ENCODE measurements around the gene HSD17B10. TPM values are rescaled to one million over a fixed set of nuclear protein-coding genes. Genes with fewer than 3 reads are reported as not detected.
"Not testable (repeated sequence)": the region's sequence is repeated elsewhere in the genome, so short reads cannot be mapped to it uniquely, and the experiment has no call there.

Gene HSD17B10
- polyA plus RNA-seq, 1 donor (not counting 4 experiments of a cell fraction or from before 2014, with no cell fraction given): 140 TPM

DNA sequence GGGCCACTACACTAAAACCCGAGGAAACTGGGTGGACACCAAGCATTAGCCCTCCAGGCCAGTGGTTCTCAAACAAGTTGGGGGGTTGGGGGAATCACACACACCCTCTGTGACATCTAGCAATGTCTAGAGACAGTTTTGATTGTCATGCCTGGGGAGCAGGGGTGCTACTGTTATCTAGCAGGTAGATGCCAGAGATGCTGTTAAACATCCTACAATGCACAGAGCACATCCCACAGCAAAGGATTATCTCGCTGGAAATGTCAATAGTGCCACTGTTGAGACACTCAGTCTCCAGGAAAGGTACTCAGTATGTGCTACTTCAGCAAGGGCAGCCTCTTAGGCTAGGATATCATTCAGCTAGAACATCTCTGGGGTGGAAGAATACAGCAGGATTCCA lies 13.0 kb downstream of the HSD17B10 start:
- no peak for DNase-seq (ENCODE audit: low read depth, low spot score)
- Histone ChIP-seq H3K79me2 (ENCODE audit: control insufficient read depth, insufficient read depth, low read length) (peaks cover 58% of the 10 kb centered on the region), H3K4me2 (ENCODE audit: control insufficient read depth, extremely low read depth, insufficient read depth, low read depth, low read length) (peak overlapping the region; percentile 86), H3K4me1 (ENCODE audit: control insufficient read depth, extremely low read depth, insufficient read depth, low read length) (peaks cover 15% of the 10 kb centered on the region), H2AFZ (ENCODE audit: control insufficient read depth, low read length) (no peak overlapping the region), H3K4me3 (ENCODE audit: control insufficient read depth in 2 of 3, extremely low read depth in 1 of 3, insufficient read depth in 2 of 3, low read depth in 1 of 3, low read length in 3 of 3) (peak overlapping the region; percentile 66 to 85 (median 80)), H3K9me3 (ENCODE audit: control insufficient read depth, low read depth, low read length) (no peaks in the 10 kb centered on the region), H3K27me3 (ENCODE audit: control insufficient read depth, extremely low read depth, insufficient read depth, low read length) (no peaks in the 10 kb centered on the region), H3K36me3 (ENCODE audit: control insufficient read depth in 2 of 2, extremely low read depth in 1 of 2, insufficient read depth in 2 of 2, low read length in 2 of 2) (no peaks in the 10 kb centered on the region), H3K9me1 (ENCODE audit: control insufficient read depth, extremely low read depth, insufficient read depth, low read length) (peaks cover 3% of the 10 kb centered on the region), H3K27ac (ENCODE audit: control insufficient read depth, insufficient read depth, low read length) (no peak overlapping the region), H3K9ac (ENCODE audit: control insufficient read depth, extremely low read depth, insufficient read depth, low read length) (peak overlapping the region; percentile 97), H4K20me1 (ENCODE audit: control insufficient read depth, extremely low read depth, insufficient read depth, low read length) (peaks cover 14% of the 10 kb centered on the region)
- FAIRE-seq: no peak
- dilution Hi-C loops (cut with MboI; ENCODE audit: extremely low pct_ligation_motif_present, low sequenced_read_pairs): no loop called here
- TF ChIP-seq, protein P1, sequence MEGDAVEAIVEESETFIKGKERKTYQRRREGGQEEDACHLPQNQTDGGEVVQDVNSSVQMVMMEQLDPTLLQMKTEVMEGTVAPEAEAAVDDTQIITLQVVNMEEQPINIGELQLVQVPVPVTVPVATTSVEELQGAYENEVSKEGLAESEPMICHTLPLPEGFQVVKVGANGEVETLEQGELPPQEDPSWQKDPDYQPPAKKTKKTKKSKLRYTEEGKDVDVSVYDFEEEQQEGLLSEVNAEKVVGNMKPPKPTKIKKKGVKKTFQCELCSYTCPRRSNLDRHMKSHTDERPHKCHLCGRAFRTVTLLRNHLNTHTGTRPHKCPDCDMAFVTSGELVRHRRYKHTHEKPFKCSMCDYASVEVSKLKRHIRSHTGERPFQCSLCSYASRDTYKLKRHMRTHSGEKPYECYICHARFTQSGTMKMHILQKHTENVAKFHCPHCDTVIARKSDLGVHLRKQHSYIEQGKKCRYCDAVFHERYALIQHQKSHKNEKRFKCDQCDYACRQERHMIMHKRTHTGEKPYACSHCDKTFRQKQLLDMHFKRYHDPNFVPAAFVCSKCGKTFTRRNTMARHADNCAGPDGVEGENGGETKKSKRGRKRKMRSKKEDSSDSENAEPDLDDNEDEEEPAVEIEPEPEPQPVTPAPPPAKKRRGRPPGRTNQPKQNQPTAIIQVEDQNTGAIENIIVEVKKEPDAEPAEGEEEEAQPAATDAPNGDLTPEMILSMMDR (optimal IDR thresholded peaks at IDR 0.05 in 1 of 3, IDR thresholded peaks at IDR 0.05 in 1 of 3, conservative IDR thresholded peaks at IDR 0.05 in 1 of 3; ENCODE audit: extremely low read depth in 1 of 3, insufficient read depth in 2 of 3, low read length in 3 of 3): no peak
- TF ChIP-seq EZH2 (IDR thresholded peaks at IDR 0.05; ENCODE audit: low read length): no peak

DNA sequence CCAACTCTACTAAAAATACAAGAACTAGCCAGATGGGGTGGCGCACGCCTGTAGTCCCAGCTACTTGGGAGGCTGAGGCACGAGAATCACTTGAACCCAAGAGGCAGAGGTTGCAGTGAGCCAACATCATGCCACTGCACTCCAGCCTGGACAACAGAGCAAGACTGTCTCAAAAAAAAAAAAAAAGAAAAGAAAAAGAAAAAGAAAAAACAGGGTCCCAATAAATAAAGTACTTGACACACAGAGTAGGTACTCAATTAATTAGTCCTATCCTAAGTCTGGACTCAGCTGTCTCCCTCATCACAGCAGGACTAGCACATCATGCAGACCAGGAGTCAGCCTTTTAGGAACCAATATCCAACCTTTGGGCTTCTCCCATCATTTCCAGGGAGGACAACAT lies 13.8 kb downstream of the HSD17B10 start:
- H3K9me3 ChIP-seq (ENCODE audit: control insufficient read depth, low read depth, low read length); H2AFZ ChIP-seq (ENCODE audit: control insufficient read depth, low read length); H3K36me3 ChIP-seq (ENCODE audit: control insufficient read depth in 2 of 2, extremely low read depth in 1 of 2, insufficient read depth in 2 of 2, low read length in 2 of 2); H3K9me1 ChIP-seq (ENCODE audit: control insufficient read depth, extremely low read depth, insufficient read depth, low read length); DNase-seq (ENCODE audit: low read depth, low spot score); H3K27ac ChIP-seq (ENCODE audit: control insufficient read depth, insufficient read depth, low read length); H3K4me3 ChIP-seq (ENCODE audit: control insufficient read depth in 2 of 3, extremely low read depth in 1 of 3, insufficient read depth in 2 of 3, low read depth in 1 of 3, low read length in 3 of 3); dilution Hi-C loops (cut with MboI; ENCODE audit: extremely low pct_ligation_motif_present, low sequenced_read_pairs); H3K9ac ChIP-seq (ENCODE audit: control insufficient read depth, extremely low read depth, insufficient read depth, low read length); H3K27me3 ChIP-seq (ENCODE audit: control insufficient read depth, extremely low read depth, insufficient read depth, low read length); FAIRE-seq: not testable (repeated sequence)
- Histone ChIP-seq H3K4me2 (ENCODE audit: control insufficient read depth, extremely low read depth, insufficient read depth, low read depth, low read length) (peak overlapping the region; percentile 86), H3K79me2 (ENCODE audit: control insufficient read depth, insufficient read depth, low read length) (peaks cover 60% of the 10 kb centered on the region), H4K20me1 (ENCODE audit: control insufficient read depth, extremely low read depth, insufficient read depth, low read length) (peaks cover 14% of the 10 kb centered on the region), H3K4me1 (ENCODE audit: control insufficient read depth, extremely low read depth, insufficient read depth, low read length) (peaks cover 15% of the 10 kb centered on the region)

DNA sequence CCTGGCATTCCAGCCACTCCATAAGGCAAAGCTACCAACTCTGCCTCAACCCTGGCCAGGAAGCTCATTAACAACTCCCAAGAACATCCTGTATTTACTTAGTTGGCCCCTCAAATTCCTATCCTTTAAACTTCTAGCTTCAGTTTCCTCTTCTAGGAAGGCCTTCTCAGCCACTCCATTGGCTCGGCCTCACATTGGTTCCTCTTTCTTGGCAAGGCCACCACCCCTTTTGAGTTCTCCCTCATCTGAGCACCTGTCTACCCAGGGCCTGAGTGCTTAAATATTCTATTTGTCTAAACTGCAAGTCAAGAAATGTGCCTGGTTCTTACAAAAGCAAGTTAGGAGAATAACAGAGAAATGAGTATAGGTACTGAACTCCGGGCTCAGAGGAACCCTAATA lies 21.7 kb downstream of the HSD17B10 start:
- no peak overlapping the region for H3K4me3 ChIP-seq (ENCODE audit: control insufficient read depth in 2 of 3, extremely low read depth in 1 of 3, insufficient read depth in 2 of 3, low read depth in 1 of 3, low read length in 3 of 3)
- no peak overlapping the region for H3K4me2 ChIP-seq (ENCODE audit: control insufficient read depth, extremely low read depth, insufficient read depth, low read depth, low read length)
- H3K9me3 ChIP-seq (ENCODE audit: control insufficient read depth, low read depth, low read length): no peaks in the 10 kb centered on the region
- peaks cover 8% of the 10 kb centered on the region for H4K20me1 ChIP-seq (ENCODE audit: control insufficient read depth, extremely low read depth, insufficient read depth, low read length)
- TF ChIP-seq, protein P1 (optimal IDR thresholded peaks at IDR 0.05 in 1 of 3, IDR thresholded peaks at IDR 0.05 in 1 of 3, conservative IDR thresholded peaks at IDR 0.05 in 1 of 3; ENCODE audit: extremely low read depth in 1 of 3, insufficient read depth in 2 of 3, low read length in 3 of 3): no peak
- no peak for TF ChIP-seq EZH2 (IDR thresholded peaks at IDR 0.05; ENCODE audit: low read length)
- no peaks in the 10 kb centered on the region for H3K27me3 ChIP-seq (ENCODE audit: control insufficient read depth, extremely low read depth, insufficient read depth, low read length)
- H2AFZ ChIP-seq (ENCODE audit: control insufficient read depth, low read length): no peak overlapping the region
- peaks cover 26% of the 10 kb centered on the region for H3K79me2 ChIP-seq (ENCODE audit: control insufficient read depth, insufficient read depth, low read length)
- dilution Hi-C loops (cut with MboI; ENCODE audit: extremely low pct_ligation_motif_present, low sequenced_read_pairs): no loop called here
- no peaks in the 10 kb centered on the region for H3K9me1 ChIP-seq (ENCODE audit: control insufficient read depth, extremely low read depth, insufficient read depth, low read length)
- FAIRE-seq (no peak), DNase-seq (ENCODE audit: low read depth, low spot score) (no peak)
- H3K36me3 ChIP-seq (ENCODE audit: control insufficient read depth in 2 of 2, extremely low read depth in 1 of 2, insufficient read depth in 2 of 2, low read length in 2 of 2): peaks cover 24 to 35% of the 10 kb centered on the region in 2 experiments
- no peak overlapping the region for H3K9ac ChIP-seq (ENCODE audit: control insufficient read depth, extremely low read depth, insufficient read depth, low read length)
- H3K4me1 ChIP-seq (ENCODE audit: control insufficient read depth, extremely low read depth, insufficient read depth, low read length): no peaks in the 10 kb centered on the region
- H3K27ac ChIP-seq (ENCODE audit: control insufficient read depth, insufficient read depth, low read length): no peak overlapping the region
